ENCODE results near the gene MGAT5.

MGAT5 gene

DNA sequence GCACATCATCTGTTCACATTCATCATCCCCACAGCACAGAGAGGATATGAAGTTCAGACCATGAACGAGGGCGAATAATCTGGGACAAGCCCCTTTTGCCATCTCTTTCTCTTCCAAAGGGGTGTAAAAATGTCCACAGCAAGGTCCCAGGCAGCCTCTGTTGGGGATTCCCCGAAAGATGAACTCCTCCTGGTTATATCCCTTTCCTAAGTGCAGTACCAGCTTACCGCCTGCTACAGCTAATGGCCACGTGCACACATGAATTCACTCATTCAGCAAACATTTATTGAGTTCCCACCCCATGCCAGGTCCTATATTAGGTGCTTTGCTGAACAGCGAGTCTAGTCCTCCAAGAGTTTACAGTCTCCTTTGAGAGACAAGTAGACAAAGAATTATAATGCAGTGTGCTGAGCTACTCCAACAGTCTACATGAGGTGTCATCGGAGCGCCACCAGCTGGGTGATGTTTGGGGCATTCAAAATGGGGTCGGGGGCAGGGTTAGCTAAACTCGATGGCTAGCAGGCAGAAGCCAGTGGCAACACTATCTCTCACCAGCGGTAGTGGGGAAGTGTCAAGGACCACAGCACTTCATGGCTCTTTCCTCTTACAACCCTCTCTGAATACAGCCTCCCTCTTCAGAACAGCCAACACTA lies 236.0 kb downstream of the MGAT5 start:
- no peak for DNase-seq

DNA sequence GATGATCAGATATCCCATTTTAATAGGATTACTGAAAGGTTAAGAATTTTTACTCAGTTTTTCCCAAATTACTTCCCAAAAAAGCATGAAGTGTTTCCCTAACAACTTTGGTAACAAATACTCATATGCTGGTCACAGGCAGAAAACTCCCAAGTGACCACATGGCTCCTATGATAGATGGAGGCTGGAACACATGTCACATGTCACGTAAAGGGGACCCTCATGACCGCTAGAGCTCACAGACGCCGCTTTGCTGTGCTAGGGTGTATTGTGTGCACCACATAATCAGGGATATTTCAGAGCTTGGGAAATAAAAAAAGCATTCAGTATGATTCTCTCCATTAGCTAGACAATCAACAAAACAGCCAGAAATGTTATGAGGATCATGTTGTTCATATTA lies 236.7 kb downstream of the MGAT5 start:
- no peak for DNase-seq

DNA sequence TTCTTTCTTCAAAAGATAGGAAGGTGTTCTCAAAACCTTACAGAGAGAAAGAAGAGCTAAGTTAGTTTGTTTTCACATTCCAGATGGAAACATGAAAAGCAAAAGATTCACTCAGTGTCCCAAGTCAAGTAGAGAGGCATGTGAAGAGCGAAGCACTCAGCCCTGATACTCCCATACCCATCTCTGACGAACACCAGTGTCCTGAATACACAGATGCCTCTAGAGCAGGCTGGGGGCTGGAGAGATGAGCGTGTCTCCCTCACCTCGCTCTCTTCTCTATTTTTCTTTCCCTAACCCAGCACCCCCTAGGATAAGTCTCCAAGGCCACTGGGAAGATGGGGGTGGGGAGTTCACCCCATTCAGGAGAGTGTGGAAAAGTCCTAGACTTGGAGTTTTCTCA lies 237.2 kb downstream of the MGAT5 start:
- DNase-seq, result no peak

DNA sequence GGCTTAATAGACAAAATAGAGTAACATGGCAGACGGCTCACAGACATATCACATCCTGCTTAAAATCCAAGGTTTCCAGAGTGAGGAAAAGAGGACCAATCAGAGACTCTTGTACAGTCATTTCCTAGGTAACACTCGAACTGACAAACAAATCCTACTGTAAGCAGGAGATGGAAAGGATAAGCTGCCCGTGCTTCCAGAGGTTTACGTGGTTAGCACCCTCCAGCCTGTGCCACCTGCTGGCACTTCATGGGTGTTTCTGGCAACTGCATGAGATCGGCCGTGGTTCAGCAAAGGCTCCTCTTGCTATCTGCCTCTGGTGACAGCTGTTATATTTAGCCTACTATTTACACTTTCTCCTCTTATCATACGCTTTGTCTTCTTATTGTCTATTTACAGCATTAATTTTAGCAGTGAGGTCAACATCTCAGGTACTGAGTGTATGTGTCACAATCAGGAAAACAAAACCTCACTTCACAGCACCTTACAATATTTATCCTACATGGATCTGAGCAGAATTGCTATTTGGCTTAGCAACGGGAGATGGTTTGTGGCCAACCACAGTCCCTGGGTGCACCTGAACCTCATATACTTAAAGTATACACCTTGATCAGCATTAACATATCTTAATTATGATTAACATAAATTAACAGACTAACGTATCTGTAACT lies 238.0 kb downstream of the MGAT5 start:
- DNase-seq, result no peak

DNA sequence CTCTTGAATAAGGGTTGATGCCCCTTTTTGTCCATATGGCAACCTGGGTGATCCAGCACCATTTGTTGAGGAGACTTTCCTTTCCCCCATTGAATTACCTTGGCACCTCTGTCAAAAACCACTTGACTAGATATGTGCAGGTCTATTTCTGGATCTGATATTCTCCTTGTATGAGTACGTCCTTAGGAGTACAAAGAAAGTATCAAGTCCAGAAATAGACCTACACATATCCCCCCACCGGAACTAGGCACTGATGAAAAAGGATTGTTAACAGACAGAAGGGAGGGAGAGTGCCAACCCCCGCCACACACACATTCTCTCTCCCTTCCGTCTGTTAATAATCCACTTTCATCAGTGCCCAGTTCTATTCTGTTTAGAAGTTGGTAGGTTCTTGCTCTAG lies 239.9 kb downstream of the MGAT5 start:
- no peak for DNase-seq

DNA sequence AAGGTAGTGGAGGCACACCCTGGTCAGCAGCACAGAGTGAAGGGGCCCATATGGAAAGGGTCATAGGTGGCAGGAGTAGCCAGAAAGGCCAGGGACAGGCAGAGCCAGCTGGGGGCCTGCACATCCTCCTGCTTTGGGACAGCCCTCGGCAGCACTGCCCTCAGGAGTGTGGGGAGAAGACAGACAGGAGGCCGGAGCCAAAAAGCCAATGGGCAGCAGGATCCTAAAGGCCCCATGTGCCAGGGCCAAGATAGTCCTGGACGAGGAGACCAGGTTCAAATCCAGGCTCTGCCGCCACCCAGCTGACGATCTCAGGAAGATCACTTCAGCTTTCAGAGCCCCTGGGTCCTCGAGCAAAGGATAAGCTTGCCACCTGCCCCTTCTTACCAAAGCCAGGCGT lies 244.8 kb downstream of the MGAT5 start:
- no peak for DNase-seq

DNA sequence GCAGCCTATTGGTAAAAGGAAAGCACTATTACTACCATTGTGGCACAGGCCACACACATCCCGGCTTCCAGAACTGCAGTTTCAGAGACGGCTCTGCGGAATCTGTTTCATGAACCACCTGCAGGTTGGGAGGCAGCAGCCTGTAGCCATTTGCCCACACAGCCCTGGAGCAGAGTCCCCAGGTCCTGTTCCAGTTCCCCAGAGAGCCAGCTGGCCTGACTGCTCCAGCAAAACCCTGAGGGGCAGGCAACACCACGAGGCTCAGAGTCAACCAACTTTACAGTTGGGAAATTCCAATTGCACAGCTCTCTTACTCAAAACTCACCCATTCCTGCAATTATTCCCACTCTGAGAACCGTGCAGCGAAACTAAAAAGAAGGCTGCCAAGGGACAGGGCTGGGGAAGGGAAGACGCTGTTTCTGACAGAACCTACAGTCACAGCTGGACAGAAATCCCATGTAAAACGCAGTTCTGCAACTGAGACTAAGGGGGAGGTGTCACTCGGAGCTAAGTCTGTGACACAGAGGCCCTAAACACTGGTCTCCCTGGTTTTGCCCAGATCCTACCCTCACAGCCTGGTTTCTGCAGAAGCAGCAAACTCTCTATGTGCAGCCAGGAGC lies 245.5 kb downstream of the MGAT5 start:
- DNase-seq, result no peak

DNA sequence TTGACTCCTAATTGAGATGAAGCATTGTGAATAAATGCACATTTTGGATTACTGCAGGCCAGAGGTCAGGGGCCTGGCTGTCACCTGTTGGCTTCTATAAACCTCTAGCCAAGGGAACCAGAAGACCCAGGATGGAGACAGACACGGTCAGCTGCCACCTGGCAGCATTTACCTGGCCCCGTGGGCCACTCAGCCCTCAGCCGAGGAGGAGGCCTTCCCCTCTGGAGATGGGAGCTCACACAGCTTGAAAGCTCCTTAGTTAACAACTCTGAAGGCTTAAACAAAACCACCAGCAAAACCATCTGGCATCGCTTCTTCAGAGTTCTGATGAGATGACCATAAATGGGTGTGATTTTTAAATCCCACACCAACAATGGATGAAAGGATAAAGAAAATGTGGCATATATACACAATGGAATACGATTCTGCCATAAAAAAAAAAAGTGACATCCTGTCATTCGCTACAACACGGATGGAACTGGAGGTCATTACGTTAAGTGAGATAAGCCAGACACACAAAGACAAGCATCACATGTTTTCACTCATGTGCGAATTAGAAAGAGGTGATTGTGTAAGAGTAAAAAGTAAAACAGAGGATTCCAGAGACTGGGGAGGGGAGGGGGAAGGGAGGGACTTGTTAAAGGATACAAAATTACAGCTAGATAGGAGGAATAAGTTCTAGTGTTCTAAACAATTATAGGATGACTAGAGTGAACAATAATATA lies 246.5 kb downstream of the MGAT5 start:
- DNase-seq, result no peak

DNA sequence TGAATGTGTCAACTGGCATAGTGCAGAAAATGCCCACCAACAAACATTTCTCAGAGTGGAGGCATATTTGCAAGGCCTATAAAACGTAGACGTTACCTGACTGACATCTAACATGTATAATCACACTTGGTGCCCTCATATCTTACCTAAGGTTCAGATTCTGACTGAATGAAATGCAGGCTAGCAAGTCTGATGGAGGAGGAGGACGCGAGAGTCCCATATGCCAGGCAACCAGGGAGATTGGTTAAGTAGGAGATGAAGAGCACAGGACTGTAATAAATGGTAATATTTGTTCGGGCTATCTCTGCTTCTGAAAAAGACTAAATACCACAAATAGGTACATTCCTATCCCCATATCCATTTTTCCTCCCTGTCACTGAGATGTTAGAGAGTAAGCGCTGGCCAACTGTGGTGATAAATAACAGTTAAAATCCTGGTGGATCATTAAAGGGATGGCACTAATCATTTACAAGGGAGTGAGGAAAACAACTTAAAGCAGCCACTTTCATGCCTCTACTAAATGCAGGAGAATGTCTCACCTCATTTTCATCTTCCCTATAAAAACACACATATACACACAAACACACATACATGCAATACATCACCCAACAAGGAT lies 247.7 kb downstream of the MGAT5 start:
- DNase-seq, result no peak

DNA sequence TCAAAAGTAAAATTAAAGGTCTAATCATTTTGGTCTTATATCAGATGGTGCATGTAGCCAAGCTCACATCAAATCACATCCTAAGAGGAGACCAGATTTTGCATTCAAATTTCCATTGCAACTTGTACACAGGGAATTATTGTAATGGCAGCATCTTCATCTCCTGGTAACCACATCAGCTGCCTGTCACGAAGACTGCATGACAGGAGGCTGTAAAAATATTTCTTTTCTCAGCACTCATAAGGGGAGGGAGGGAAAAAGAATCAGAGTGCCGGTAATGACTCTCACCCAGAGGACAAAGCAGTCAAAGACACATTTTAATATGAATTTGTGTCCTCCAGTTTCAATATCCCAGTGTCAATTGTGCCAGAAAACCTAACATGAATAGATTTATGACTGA lies 248.2 kb downstream of the MGAT5 start:
- DNase-seq, result no peak
